HFFc6 (cell line): ENCODE results near the gene DYSF. TPM values are rescaled to one million over a fixed set of nuclear protein-coding genes. Genes with fewer than 3 reads are reported as not detected.

Experiments
- DNase-seq: peaks from one replicate; pipeline ENCODE4 v3.0.0-alpha.2; 2018
- H3K27ac Mint-ChIP-seq: 2 replicates; pipeline ENCODE4 v1.8.0; 2020; ENCODE audit warnings: mild to moderate bottlenecking, mixed read lengths
- H3K27me3 Mint-ChIP-seq: 2 replicates; pipeline ENCODE4 v1.8.0; 2021; ENCODE audit warnings: mild to moderate bottlenecking, moderate library complexity, mixed read lengths; ENCODE audit not compliant: insufficient read depth
- H3K36me3 Mint-ChIP-seq: 2 replicates; pipeline ENCODE4 v1.8.0; 2021; ENCODE audit warnings: low read depth, mixed read lengths
- H3K4me1 Mint-ChIP-seq: 2 replicates; pipeline ENCODE4 v1.8.0; 2020; ENCODE audit warnings: low read depth, mixed read lengths
- H3K4me3 Mint-ChIP-seq: 2 replicates; pipeline ENCODE4 v1.8.0; 2020; ENCODE audit warnings: mild to moderate bottlenecking, moderate library complexity, mixed read lengths
- H3K9me3 Mint-ChIP-seq: 2 replicates; pipeline ENCODE4 v1.8.0; 2020; ENCODE audit warnings: mild to moderate bottlenecking, mixed read lengths
- total RNA-seq, 6 experiments: library from RNA; stranded (reverse); fragmentation: NEBNext Ultra II Directional; extraction: Animal tissue kit (Norgen Biotek cat#: 25700); gene quantifications; 2 replicates in 1 of 6; 3 replicates in 5 of 6; pipeline ENCODE4 v1.2.3, GENCODE V29; 2021
- TF ChIP-seq, protein P1 (sequence below): fragments of 200-600 bp; sonication (generic); IDR thresholded peaks from 2 replicates; pipeline ENCODE4 v1.5.0; 2021; ENCODE audit warnings: antibody characterized with exemption, mild to moderate bottlenecking

Gene DYSF
- total RNA-seq, 6 experiments from 2014 or later, result 0.07 to 0.57 (median 0.32) TPM

DNA sequence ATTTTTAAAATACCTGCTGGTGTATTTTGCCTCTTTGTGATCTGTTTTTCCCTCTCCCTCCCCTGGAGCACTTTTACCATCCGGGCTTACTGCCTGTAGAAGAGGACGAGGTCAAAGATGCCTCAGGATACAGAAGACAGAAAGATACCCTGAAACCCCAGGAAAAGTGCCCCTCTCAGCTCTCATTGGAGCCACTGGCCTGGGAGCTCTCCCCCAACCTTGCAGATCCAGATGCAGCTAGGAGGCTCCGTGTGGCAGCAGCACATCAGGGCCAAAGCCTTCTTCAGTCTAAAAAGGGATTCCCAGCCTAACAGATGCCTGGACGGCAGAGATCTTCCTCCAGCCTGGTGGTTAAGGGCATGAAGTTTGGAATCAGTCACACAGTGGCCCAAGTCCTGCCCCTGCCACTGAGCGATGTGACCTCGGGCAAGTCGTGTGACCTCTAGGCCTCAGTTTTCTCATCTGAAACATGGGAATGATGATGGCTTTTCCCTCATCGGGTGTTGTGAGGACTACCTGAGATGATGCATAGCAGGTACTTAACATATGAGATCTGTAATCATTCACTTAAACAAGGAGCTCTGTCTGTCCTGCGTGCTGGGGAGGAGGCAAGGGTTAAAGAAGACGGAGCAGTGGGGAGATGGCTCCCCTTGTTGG, 239.4 kb downstream of the DYSF start:
- Mint-ChIP-seq H3K9me3 (no peaks in the 10 kb centered on the region), H3K4me1 (no peaks in the 10 kb centered on the region), H3K27me3 (peaks cover 59% of the 10 kb centered on the region), H3K27ac (no peak overlapping the region), H3K4me3 (no peak overlapping the region), H3K36me3 (no peaks in the 10 kb centered on the region)
- DNase-seq, result no peak
- TF ChIP-seq, protein P1, sequence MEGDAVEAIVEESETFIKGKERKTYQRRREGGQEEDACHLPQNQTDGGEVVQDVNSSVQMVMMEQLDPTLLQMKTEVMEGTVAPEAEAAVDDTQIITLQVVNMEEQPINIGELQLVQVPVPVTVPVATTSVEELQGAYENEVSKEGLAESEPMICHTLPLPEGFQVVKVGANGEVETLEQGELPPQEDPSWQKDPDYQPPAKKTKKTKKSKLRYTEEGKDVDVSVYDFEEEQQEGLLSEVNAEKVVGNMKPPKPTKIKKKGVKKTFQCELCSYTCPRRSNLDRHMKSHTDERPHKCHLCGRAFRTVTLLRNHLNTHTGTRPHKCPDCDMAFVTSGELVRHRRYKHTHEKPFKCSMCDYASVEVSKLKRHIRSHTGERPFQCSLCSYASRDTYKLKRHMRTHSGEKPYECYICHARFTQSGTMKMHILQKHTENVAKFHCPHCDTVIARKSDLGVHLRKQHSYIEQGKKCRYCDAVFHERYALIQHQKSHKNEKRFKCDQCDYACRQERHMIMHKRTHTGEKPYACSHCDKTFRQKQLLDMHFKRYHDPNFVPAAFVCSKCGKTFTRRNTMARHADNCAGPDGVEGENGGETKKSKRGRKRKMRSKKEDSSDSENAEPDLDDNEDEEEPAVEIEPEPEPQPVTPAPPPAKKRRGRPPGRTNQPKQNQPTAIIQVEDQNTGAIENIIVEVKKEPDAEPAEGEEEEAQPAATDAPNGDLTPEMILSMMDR, result no peak

DNA sequence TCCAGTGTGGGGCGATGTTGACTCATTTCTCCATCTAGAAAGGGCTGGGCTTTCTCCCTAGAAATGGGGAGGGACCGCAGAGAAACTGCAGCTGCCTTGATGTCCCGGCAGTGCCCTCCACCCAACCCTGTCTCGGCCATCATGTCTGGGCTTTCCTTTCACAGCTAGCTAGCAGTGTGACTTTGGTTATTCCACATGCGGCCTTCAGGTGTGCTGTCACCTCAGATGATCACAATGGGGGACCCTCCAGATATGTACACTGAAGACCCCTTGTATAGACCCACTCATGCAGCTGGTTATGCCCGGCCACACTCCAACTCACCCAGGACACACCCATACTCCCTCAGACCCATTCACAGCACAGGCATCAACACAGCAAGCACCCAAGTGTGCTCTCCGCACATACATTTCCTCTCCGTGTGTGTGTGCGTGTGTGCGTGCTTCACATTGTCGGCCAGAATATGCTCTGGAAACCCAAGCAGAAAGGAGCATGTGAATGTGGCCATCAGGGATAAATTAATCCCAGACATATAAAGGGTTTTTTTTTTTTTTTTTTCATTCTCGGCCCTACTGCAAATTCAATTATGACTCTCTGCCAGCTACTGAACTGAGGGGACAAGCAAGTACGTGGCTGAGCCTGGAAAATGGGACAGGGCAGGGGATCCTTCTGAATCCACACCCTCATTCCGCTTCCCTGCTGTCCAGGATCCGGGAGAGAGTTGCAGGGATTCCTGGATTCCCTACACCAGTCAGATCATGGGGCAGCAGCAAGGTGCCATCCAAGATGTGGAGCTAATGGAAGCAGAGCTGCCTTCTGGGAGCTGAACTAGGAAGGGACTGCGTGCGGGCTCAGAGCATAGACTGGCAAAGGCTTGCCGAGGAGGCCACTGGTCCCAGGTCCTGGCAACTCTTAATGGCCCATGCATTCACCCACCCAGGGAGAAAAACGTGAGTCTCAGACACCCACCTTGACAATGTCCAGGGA, 240.2 kb downstream of the DYSF start:
- TF ChIP-seq, protein P1, result no peak
- no peak overlapping the region for H3K27ac Mint-ChIP-seq

DNA sequence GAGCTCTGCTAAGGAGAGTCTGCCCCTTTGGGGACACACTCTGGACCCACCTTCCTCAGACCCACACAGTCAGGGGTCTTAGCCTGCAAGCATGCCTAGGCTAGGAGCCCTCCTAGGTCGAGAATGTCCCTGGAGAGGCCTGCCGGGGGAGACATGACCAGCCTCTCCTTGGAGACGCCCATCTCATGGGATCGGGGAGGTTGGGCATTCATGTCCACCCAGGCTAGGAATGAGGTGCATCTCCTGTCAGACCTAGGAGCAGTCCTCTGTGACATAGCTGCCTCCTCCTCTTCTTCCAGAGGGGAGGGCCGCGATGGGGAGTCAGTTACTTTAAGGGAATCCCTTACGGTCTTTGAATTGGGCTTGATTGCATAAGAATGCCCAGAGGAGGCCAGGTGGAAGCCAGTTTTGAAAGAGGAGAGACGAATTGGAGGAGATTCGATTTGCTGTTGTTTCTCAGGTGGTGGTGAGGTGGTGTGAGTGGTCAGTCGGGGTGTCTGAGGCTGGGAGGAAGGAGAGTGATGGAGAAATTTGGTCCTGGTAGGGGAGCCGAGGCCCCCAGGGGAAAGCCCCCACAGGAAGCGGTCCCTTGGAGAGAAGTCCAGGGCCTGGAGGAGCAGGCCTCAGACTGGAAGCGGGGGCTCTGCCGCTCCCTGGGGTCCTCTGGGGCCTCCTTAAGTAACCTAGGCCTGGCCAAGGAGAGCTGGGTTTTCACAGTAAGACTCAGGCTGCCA, 241.3 kb downstream of the DYSF start:
- H3K27ac Mint-ChIP-seq, result no peak overlapping the region
- no peaks in the 10 kb centered on the region for H3K36me3 Mint-ChIP-seq
- no peaks in the 10 kb centered on the region for H3K4me1 Mint-ChIP-seq
- TF ChIP-seq, protein P1, result no peak
- H3K9me3 Mint-ChIP-seq, result no peaks in the 10 kb centered on the region
- DNase-seq, result no peak
- H3K27me3 Mint-ChIP-seq, result peaks cover 52% of the 10 kb centered on the region
- no peak overlapping the region for H3K4me3 Mint-ChIP-seq

More for the DNA sequence above, 240.2 kb downstream of the DYSF start:
- Mint-ChIP-seq H3K9me3 (no peaks in the 10 kb centered on the region), H3K4me3 (no peak overlapping the region), H3K27me3 (peaks cover 56% of the 10 kb centered on the region), H3K4me1 (no peaks in the 10 kb centered on the region), H3K36me3 (no peaks in the 10 kb centered on the region)
- DNase-seq, result no peak

DNA sequence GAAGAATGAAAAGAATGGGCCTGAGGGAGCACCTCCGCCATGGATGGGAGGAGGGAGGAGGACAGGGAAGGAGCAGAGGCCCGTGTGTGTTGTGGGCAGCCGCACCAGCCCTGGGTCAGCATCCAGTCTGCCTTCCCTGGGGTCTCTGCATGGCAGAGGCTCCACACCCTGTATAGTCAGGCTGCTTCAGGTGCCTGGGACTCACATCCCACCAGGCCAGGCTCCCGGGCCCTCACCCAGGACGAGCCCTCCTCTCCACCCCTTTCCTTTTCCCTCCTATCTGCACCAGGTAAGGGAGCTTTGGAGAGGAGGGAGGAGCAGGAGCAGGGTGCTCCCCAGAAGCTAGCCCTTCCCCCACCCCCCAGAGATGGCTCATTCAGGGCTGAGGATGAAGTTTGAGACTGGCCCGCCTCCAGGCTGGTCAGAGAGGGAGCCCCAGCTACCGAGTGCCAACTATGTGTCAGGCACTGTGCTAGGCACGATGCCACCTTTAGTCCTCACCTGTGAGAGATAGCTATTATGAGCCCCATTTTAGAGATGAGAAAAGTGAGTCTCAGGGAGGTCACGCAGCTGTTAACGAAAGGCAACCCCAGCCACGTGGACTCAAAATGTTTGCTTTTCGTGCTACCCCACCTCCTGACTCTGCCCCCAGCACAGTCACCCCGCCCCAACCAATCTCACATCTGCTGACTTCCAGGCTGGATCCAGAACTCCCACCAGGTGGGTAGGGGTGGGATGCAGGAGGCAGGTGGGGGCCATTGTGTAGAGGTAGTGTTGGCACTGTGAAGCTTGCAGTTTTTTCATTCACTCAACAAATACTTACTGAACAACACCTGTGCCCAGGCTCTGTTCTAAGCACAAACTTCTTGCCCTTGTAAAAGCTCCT, 242.1 kb downstream of the DYSF start:
- no peak for DNase-seq
- no peaks in the 10 kb centered on the region for H3K4me1 Mint-ChIP-seq
- no peak overlapping the region for H3K4me3 Mint-ChIP-seq
- TF ChIP-seq, protein P1, result no peak
- H3K27ac Mint-ChIP-seq, result no peak overlapping the region
- no peaks in the 10 kb centered on the region for H3K9me3 Mint-ChIP-seq
- peaks cover 50% of the 10 kb centered on the region for H3K27me3 Mint-ChIP-seq
- no peaks in the 10 kb centered on the region for H3K36me3 Mint-ChIP-seq

DNA sequence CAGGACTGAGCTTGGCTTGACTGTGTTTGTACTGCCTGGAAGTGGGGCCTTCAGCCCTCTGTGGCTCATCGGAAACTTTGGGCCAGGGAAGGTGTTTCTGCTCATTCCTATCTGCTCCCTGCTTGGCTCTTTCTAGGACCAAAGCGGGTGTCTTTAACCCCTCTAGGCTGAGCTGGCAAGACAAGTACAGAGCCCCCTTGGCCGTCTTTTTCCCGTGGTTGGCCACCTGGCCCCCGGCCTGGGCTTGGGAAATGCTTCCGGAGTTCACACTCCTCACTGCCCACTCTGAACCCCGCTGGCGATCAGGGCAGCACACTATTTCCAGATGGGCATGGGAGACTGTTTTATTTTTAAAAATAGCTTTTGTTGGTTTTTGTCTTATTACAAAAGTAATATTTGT, 243.0 kb downstream of the DYSF start:
- TF ChIP-seq, protein P1, result no peak
- DNase-seq, result no peak
- H3K4me3 Mint-ChIP-seq, result no peak overlapping the region
- H3K36me3 Mint-ChIP-seq, result no peaks in the 10 kb centered on the region
- peaks cover 45% of the 10 kb centered on the region for H3K27me3 Mint-ChIP-seq
- no peaks in the 10 kb centered on the region for H3K4me1 Mint-ChIP-seq
- no peak overlapping the region for H3K27ac Mint-ChIP-seq
- no peaks in the 10 kb centered on the region for H3K9me3 Mint-ChIP-seq
